SK-N-SH treated with all-trans-retinoic acid at 6 μM for 48 hours (cell line): Measurements from ENCODE around the gene FPR2.

Experiments
- PATZ1 ChIP-seq: fragments of 250-450 bp; sonication (Bioruptor Pico); IDR thresholded peaks from 2 replicates; pipeline ENCODE4 v1.8.0; 2020; ENCODE audit warnings: mild to moderate bottlenecking, moderate library complexity, borderline replicate concordance
- TOX ChIP-seq: fragments of 250-450 bp; sonication (Bioruptor Pico); IDR thresholded peaks from 2 replicates; pipeline ENCODE4 v1.8.0; 2021; ENCODE audit warnings: mild to moderate bottlenecking, moderate library complexity, borderline replicate concordance

- TF ChIP-seq TOX (CRISPR knock-in tag) (no peak), PATZ1 (CRISPR knock-in tag) (no peak)
Measured at GRCh38 chr19:51779181-51779580, 18.2 kb downstream of the FPR2 start.
